ENCODE results near the gene SLC24A5. TPM values are rescaled to one million over a fixed set of nuclear protein-coding genes. Genes with fewer than 3 reads are reported as not detected.
A peak's percentile ranks its signal among the peaks of the same experiment; 100 is the strongest.

SLC24A5 gene
- total RNA-seq, 1 donor from 2014 or later = not detected

DNA sequence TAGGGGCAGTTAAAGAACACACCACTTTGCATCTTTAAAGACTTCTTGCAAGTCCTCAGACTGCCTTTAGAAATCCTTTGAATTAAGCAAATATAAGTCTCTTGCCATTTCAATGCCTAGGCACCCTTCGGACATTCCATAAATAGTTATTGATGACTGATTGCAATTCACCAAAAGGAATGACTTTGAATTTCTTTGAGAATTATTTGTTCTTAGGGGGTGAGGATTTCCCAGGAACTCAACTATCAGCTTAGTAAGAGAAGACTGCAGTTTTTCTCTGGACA is 57.8 kb downstream of the SLC24A5 start:
- TF ChIP-seq, protein P1, sequence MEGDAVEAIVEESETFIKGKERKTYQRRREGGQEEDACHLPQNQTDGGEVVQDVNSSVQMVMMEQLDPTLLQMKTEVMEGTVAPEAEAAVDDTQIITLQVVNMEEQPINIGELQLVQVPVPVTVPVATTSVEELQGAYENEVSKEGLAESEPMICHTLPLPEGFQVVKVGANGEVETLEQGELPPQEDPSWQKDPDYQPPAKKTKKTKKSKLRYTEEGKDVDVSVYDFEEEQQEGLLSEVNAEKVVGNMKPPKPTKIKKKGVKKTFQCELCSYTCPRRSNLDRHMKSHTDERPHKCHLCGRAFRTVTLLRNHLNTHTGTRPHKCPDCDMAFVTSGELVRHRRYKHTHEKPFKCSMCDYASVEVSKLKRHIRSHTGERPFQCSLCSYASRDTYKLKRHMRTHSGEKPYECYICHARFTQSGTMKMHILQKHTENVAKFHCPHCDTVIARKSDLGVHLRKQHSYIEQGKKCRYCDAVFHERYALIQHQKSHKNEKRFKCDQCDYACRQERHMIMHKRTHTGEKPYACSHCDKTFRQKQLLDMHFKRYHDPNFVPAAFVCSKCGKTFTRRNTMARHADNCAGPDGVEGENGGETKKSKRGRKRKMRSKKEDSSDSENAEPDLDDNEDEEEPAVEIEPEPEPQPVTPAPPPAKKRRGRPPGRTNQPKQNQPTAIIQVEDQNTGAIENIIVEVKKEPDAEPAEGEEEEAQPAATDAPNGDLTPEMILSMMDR (conservative IDR thresholded peaks at IDR 0.05) = no peak
- Mint-ChIP-seq H3K4me1 (peaks cover 20% of the 10 kb centered on the region), H3K36me3 (ENCODE audit: low read depth) (peaks cover 20% of the 10 kb centered on the region), H3K9me3 (peaks cover 7% of the 10 kb centered on the region), H3K4me3 (peak overlapping the region; percentile 82), H3K27ac (ENCODE audit: unreplicated experiment) (no peak overlapping the region), H3K27me3 (ENCODE audit: low read depth) (peaks cover 2% of the 10 kb centered on the region)
- DNase-seq (ENCODE audit: low read depth, low spot score) = no peak

DNA sequence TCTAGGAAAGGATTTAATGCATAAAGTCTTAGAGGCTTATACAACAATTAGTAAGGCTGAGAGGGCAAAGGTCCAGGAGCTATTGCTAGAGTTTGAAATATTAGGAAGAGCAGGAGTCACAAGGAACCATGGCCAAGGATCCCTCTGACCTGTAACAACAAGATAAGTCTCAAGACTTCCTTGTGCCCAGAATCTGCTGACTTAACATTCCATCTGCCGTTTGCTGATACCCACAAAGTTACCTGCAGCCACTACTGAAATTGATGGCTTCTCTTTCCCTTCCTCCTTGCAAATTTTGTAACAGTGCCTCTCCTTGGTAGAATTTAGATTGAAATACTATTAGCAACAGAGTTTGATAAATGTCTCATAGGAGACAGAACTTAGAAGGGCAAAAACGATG is 62.0 kb downstream of the SLC24A5 start:
- Mint-ChIP-seq H3K27ac (ENCODE audit: unreplicated experiment) (no peak overlapping the region), H3K9me3 (no peaks in the 10 kb centered on the region), H3K36me3 (ENCODE audit: low read depth) (no peaks in the 10 kb centered on the region), H3K4me1 (no peaks in the 10 kb centered on the region), H3K27me3 (ENCODE audit: low read depth) (peaks cover 21% of the 10 kb centered on the region), H3K4me3 (no peak overlapping the region)
- TF ChIP-seq, protein P1 (conservative IDR thresholded peaks at IDR 0.05) = no peak
- DNase-seq (ENCODE audit: low read depth, low spot score) = no peak

DNA sequence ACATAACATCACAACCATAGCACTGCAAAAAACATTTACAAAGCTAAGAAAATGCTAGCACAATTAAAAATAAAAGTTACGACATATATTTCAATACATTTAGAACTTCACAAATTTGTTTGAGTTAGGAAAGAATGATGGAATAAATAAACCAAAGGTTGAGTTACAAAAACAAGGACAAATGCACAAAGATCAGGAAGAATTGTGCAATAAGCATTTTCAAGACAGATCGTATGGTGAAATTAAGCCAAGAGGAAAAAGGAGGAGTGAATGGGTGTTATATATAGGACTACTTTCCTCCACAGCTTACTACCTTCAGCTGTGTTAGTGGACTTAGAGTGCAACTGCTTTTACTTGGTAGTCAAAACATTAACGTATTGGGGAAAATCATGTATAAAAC is 64.7 kb downstream of the SLC24A5 start:
- TF ChIP-seq, protein P1 (conservative IDR thresholded peaks at IDR 0.05) = no peak
- H3K9me3 Mint-ChIP-seq = no peaks in the 10 kb centered on the region
- H3K4me3 Mint-ChIP-seq = no peak overlapping the region
- no peak for DNase-seq (ENCODE audit: low read depth, low spot score)
- no peaks in the 10 kb centered on the region for H3K4me1 Mint-ChIP-seq
- no peak overlapping the region for H3K27ac Mint-ChIP-seq (ENCODE audit: unreplicated experiment)
- H3K36me3 Mint-ChIP-seq (ENCODE audit: low read depth) = no peaks in the 10 kb centered on the region
- peaks cover 29% of the 10 kb centered on the region for H3K27me3 Mint-ChIP-seq (ENCODE audit: low read depth)

DNA sequence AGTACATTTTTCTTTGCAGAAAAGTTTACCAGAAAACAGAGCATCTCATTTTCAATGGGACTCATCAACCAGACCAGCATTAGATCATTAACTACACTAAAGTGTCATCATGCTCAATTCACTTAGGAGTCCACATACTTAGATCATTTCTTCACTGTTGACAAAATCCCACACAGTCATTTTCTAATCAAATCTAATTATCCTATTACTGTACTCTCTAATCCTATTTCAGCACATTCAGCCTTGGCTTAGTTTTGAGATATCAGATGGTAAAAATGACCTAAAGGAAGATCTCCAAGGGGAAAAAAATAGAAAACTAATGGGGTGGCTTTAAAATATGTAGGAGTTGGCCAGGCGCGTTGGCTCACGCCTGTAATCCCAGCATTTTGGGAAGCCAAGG is 65.5 kb downstream of the SLC24A5 start:
- TF ChIP-seq, protein P1 (conservative IDR thresholded peaks at IDR 0.05) = no peak
- Mint-ChIP-seq H3K36me3 (ENCODE audit: low read depth) (no peaks in the 10 kb centered on the region), H3K27ac (ENCODE audit: unreplicated experiment) (no peak overlapping the region), H3K4me1 (no peaks in the 10 kb centered on the region), H3K9me3 (no peaks in the 10 kb centered on the region), H3K4me3 (no peak overlapping the region), H3K27me3 (ENCODE audit: low read depth) (peaks cover 32% of the 10 kb centered on the region)
- DNase-seq (ENCODE audit: low read depth, low spot score) = no peak

DNA sequence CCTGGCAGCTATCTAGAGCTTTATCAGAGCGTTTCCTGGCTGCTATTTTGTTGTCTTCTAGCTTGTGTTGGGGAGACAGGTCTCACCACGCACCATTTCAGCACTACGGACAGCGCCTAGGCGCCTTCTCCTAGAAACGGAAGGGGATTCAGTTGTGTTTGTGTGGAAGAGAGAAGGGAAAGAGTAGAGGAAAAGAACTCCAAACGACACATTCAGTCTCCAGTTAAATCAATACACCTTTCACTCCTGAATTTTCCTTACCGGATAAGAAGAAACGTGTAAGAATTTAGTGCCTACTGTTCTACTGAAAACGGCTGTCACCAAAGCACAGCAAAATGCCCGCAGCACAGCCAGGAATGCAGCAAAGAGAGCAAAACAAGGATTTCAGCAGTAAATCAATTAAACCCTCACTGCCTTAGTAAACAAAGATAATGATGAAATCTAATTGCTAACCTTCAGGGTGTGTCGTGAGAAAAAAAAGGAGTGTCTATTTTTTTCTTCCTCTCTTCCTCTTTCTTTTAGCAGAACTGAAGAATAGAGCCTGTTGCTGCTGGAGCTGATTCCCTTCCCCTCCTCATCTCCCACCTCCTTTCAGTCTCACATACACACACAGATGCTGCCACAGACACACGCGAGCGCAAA is 70.3 kb downstream of the SLC24A5 start:
- TF ChIP-seq, protein P1 (conservative IDR thresholded peaks at IDR 0.05) = no peak
- Mint-ChIP-seq H3K27me3 (ENCODE audit: low read depth) (peaks cover 54% of the 10 kb centered on the region), H3K4me3 (no peak overlapping the region), H3K4me1 (no peaks in the 10 kb centered on the region), H3K9me3 (no peaks in the 10 kb centered on the region), H3K27ac (ENCODE audit: unreplicated experiment) (no peak overlapping the region), H3K36me3 (ENCODE audit: low read depth) (no peaks in the 10 kb centered on the region)
- DNase-seq (ENCODE audit: low read depth, low spot score) = peak; percentile 90

Data from neural crest cell (in vitro differentiated cells).